HG03442 (cell line): ENCODE measurements around the gene EFNA1.
"Not testable (repeated sequence)": the region's sequence is repeated elsewhere in the genome, so short reads cannot be mapped to it uniquely, and the experiment has no call there.

Experiments
- ATAC-seq: cut with Tn5 transposase; IDR thresholded peaks from one replicate; pipeline ENCODE4 v1.9.1; 2021; ENCODE audit warnings: mild to moderate bottlenecking, moderate library complexity; ENCODE audit not compliant: unreplicated experiment

Gene EFNA1

DNA sequence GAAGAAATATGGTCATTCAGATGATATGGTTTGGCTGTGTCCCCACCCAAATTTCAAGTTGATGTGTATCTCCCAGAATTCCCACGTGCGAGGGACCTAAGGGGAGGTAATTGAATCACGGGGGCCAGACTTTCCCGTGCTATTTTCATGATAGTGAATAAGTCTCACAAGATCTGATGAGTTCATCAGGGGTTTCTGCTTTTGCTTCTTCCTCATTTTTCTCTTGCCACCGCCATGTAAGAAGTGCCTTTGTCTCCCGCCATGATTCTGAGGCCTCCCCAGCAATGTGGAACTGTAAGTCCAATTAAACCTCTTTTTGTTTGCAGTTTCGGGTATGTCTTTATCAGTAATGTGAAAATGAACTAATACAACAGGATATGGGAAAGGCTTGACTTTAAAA lies 14.1 kb downstream of the EFNA1 start:
- ATAC-seq = no peak

DNA sequence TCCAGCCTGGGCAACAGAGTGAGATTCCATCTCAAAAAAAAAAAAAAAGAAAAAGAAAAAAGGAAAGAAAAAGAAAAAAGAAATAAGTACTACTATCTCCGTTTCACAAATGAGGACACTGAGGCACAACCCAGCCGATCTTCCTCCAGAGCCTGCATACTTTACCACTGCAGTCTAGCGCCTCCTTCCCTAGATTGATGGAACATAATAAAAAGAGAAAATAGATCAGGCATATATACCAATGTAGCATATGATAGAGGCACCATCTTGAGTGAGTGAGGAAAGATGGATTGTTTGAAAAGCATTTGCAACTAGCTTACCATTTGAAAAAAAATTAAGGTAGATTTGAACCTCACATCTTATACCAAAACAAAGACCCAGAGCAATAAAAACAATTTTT lies 17.8 kb downstream of the EFNA1 start:
- ATAC-seq = no peak

DNA sequence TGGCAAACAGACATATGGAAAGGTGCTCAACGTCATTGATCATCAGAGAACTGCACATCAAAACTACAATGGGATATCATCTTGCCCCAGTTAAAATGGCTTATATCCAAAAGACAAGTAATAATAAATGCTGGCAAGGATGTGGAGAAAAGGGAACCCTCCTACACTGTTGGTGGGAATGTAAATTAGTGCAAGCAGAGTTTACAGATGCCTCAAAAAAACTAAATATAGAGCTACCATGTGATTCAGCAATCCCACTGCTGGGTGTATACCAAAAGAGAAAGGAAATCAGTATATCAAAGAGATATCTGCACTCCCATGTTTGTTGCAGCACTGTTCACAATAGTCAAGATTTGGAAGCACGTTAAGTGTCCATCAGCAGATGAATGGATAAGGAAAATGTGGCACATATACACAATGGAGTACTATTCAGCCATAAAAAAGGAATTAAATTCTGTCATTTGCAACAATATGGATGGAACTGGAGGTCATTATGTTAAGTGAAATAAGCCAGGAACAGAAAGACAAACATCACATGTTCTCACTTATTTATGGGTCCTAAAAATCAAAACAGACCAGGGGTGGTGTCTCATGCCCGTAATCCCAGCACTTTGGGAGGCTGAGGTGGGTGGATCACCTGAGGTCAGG lies 28.4 kb downstream of the EFNA1 start:
- ATAC-seq = not testable (repeated sequence)

DNA sequence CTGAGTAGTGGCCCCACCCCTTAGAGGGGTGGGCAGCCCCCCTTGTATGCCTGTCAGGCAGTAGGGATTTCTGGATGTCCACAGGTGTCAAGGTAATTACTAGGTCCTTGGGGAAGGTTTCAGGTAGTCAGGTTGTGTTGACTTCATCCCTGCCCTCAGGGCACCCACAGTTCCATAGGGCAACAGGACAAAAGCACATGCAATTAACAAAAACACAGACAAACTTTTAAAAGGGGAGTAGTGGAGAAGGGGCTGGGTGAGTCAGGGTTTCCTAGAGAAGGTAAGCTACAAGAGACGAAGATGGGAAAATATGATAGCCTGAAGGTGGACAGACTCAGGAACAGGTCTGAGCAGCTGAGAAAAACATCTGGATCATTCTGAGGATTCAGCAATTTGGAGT lies 31.3 kb downstream of the EFNA1 start:
- no peak for ATAC-seq

DNA sequence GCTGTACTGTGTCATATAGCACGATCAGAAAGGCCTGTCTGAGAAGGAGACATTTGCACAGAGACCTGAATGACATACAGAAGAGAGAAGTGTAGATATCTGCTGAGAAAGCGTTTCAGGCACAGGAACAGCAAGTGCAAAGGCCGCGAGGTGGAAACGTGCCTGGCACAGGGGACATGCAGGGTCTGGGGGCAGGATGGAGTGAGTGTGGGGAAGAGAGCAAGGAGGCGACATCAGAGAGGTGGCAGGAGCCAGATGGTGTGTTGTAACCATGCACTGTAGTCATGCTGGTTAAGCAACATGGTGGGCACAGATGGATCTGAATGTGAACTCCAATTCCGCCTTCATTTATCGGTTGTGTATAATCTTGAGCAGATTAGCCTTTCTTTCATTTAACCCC lies 32.5 kb downstream of the EFNA1 start:
- ATAC-seq = no peak

DNA sequence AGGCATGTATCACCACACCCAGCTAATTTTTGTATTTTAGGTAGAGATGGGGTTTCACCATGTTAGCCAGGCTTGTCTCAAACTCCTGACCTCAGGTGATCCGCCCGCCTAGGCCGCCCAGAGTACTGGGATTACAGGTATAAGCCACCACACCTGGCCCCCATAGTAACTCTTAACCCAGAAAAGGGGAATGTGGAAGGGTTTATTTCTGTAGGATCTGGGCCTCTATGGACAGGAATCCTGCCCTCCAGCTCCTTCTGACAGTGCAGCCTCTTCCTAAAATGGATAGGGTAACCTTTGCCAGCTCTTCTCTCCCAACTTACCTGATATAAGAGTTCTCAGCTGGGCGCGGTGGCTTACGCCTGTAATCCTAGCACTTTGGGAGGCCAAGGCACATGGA lies 35.0 kb downstream of the EFNA1 start:
- not testable (repeated sequence) for ATAC-seq

DNA sequence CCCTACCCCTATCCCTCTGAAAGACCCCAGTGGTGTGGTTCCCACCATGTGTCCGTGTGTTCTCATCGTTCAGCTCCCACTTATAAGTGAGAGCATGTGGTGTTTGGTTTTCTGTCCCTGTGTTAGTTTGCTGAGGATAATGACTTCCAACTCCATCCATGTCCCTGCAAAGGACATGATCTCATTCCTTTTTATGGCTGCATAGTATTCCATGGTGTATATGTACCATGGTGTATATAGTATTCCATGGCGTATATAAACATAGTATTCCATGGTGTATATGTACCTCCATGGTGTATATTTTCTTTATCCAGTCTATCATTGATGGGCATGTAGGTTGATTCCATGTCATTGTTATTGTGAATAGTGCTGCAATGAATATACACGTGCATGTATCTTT lies 36.1 kb downstream of the EFNA1 start:
- not testable (repeated sequence) for ATAC-seq

DNA sequence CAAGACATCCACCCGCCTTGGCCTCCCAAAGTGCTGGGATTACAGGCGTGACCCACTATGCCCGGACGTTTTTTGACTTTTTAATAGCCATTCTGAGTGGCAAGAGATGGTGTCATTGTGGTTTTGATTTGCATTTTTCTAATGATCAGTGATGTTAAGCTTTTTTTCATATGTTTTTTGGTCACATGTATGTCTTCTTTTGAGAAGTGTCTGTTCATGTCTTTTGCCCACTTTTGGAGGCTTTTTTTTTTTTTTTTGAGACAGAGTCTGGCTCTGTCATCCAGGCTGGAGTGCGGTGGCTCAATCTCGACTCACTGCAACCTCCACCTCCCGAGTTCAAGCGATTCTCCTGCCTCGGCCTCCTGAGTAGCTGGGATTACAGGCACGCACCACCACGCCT lies 36.9 kb downstream of the EFNA1 start:
- ATAC-seq = not testable (repeated sequence)

DNA sequence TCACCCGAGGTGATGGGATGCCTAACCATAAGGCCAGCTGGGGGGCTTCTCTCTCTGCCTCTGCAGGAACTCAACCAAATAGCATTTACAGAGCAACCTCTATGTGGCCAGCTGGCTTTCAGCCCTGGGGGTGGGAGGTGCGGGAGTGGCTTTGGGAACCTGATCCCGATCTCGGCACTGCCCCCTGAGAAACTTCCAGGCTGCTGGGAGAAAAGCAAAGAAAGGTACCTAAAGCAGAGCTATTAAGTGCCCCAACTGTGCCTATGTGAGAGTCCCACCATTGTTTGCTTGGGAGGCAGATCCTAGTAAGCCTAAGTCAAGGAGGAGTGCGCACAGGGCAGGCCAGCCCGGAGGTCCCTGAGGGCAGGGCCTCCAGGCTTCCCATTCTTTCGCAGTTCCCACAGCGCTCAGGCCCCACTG lies 38.4 kb downstream of the EFNA1 start:
- no peak for ATAC-seq

DNA sequence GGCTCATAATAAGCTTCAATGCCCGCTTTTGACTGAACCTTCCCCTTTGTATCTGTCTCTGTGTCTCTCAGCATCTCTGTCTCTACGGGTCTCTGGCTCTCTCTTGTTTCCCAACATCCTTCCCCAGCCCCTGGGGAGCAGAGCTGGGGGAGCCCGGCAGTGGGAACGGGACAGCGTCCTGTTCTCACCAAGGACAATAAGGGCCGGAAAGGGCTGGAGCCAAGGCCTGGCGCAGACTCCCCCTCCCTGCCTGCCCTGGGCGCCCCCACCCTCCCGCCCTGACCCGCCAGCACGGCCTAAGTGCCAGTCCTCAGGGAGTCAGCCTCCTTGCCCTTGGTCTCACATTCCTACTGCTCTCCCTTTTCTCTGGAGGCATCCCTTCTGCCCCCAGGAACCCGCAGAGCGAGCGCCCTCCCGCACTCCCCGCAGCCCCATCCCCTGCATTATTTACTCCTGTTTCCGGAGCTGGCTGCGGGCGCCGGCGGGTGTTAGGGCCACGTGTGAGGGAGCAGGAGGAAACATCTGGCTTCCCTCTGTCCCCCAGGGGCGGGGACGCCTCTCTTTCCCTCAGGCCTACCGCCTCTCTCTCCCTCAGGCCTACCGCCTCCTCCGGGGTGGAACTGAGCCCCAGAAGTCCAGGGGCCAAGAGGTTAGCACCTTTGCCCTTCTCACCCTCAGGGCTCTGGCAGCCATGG lies 38.9 kb downstream of the EFNA1 start:
- ATAC-seq = no peak

DNA sequence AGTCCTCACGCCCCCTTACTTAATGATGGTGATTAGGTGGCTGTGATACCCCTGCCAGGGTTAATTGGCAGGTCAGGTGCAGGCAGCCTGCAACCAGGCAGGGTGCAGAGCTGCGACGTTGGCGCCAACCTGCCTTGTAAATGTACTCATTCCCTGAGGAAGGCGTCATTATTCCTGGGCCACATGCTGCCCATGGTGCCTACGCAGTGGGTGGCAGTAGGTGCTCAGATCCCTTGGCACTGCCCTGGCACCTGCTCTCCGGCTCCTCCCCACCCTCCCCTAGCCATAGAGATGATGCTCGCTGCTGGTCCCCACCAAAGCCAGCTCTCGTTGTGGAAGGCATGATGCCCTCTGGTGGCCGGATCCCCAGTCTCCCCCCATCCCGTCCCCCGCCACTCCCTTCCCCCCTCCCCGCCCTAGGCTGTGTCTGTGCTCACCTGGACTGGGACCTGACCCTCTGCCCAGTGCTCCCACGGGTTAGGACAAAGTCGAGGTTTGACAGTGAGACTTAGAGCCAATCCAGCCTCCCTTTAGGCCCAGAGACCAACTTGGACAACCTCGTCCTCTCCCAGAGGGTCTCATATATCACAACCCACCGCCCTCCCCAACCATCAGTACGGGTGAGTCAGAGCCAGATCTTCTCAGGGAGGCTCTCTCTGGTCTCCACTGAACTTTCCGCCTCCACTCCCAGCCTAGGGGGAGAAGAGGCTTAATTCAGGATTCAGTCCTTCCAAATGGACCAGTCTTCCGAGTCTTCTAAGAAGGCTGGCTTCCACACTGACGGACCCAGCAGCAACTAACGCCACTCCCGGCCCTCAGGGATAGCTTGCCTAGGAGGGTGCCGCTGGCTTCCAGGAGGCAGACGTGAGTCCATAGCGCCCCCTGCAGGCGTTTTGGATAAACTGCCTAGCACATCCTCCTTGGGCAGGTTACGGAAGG lies 39.8 kb downstream of the EFNA1 start:
- no peak for ATAC-seq

DNA sequence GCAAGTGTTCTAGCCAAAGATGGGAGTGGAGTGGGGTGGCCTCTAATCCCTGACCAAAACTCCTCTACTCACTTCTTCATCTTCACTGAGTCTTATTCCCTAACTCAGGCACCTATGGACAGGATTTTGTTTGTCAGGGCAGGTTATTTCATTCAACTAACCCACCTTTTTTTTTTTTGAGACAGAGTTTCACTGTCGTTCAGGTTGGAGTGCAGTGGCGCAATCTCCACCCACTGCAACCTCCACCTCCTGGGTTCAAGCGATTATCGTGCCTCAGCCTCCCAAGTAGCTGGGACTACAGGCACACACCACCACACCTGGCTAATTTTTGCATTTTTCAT lies 40.4 kb downstream of the EFNA1 start:
- ATAC-seq = not testable (repeated sequence)

DNA sequence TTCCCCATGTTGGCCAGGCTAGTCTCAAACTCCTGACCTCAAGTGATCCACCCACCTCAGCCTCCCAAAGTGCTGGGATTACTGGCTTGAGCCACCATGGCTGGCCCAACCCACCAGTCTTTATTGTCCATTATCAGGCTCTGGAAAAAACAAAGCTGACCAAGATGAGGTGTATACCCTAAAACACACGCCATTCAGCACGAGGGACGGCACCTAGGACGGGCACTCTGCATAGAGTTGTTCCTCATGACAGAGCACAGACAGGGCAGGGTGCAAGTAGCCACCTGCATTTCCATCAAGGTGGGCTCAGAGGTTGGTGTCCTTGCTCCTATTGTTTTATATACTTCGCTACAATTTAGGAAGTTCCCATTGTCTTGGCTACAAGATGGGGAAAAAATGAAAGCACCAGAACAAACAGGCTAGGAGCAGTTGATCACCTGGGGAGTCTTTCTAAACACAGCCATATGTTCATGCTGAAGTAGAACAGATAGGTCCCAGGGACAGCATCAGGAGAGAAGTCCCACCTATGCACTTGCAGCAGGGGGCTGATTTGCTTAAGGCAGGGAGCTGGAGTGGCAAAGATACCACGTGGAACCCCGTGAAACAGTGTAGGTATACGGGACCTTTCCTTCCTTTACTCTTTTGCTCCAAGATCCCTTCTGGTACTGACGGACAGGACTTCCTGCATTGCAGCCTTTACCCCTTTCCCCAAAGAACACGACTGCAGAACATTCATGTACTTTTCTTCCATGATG lies 41.0 kb downstream of the EFNA1 start:
- no peak for ATAC-seq

DNA sequence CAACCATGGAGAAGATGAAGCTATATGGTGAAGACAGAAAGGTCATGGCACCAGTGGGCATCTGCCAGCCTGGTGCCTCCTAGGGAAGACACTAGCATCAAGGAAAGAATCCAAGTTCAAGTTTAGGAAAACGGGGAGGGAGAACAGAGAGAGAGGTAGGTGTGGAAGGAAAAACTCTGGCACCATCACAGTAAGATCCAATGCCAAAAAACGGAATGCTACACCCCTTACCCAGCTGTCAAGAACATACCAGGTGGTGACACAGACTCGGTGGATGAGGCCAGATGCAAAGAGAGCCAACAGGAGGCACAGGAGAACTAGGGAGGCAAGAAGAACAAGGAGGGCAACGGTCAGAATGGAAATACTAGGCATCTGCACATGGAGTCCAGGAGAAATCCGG lies 41.9 kb downstream of the EFNA1 start:
- no peak for ATAC-seq

DNA sequence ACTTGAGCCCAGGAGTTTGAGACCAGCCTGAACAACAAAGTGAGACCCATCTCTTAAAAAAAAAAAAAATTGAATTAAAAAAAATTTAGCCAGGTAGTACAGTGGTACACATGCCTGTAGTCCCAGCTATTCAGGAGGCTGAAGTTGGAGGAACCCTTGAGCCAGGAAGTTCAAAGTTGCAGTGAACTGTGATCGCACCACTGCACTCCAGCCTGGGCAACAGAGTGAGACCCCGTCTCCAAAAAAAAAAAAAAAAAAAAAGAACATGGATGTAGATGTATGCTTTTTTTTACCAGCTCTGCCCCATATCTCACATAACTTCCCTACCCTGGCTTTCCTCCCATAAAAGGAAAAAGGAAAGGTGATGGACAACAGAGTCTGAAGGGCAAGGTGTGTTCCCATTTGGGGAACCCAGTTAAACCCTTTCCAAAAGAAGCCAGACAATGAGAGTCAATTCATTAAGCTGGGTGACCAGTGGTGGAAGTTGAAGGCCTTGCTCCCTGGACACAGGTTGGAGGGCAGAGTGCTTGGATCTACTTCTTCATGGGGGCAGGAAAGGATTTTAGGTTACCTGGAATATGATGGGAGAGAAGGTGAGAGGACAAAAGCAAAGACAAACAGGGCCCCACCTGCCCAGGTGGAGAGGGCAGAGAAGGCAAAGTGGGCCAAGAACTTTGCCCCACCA lies 42.6 kb downstream of the EFNA1 start:
- no peak for ATAC-seq

DNA sequence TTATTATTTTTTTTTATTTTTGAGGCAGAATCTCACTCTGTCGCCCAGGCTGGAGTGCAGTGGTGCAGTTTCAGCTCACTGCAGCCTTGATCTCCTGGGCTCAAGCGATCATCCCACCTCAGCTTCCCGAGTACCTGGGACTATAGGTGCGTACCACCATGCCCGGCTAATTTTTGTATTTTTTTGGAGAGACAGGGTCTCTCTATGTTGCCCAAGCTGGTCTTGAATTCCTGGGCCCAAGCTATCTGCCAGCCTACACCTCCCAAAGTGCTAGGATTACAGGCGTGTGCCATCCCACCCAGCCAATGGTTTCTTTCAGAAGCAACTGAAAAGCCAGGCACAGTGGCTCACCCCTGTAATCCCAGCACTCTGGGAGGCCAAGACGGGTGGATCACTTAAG lies 43.1 kb downstream of the EFNA1 start:
- no peak for ATAC-seq

DNA sequence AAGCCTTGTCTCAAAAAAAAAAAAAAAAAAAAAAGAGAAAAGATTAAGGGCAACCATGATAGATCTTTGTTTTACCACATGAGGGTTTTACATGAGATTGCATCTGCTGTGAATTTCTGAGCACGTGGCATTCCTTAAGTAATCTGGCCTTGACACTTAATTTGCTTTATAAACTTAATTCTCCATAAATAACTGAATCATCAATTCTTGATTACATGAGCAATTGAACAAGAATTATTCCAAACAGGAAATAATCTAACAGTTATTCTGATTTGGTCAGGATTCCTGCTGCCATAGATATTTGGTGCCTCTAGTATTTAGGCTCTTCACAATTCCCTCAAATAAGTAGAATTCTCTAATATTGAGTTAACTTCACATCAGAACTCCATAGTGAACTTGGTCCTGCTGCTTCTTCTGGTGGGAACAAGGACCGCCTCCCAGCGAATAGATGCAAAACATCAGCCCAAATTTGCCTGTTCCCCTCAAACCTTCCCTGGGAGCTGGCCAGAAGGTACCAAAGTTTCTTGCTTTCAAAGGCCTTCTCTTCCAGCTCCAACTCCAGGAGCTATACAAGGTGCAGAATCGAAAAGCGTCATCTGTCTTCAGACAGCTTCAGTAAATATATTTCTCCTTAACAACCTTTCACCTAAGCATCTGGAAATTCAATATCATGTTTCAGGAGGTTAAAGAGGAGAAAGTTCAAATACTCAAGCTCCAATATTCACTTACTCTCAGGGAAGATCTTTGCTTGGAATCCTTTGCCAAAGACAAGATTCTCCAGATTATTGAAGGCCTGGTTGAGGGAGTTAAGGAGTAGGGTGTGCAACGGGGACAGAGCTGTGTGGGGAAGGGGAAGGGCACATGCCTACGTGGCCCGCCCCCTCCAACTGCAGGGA lies 44.4 kb downstream of the EFNA1 start:
- ATAC-seq = no peak

DNA sequence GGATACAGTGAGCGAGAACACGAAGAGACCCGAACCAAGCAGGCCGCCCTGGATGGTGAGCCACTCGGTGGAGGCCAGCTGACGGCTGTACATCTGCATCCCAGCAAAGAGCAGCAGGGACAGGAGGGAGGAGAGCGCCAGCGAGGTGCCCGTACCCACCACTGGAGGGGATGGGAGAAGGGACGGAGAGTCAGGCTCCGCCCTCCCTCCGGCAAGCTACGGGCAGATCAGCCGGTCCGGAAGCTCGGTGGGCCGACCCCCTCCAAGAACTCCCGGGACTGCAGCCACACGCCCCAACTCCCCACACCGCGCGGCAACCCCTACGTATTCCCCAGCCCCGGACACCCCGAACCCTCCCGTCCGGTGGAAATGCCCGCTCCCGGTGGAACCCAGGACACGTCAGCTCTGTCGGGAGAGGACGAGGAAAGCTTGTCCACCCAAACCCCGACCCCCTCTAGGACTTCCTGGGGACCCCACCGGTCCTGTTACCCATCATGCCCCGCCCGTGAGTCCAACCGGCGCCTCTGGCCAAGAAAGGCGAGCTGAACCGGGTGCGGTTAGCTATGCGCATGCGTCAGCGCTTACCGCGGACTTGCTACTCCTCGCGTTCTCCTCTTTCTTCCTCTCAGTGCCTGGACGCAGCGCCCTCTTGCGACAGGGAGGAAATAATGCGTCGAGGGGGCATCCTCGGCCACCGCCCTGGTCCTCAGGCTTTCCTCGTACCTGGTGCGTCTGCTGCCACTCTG lies 45.2 kb downstream of the EFNA1 start, which contains the start of gene KRTCAP2:
Gene KRTCAP2 (minus strand): TSS at position 573 of the 746 bp plus-strand sequence. CDS start 80 bp downstream, at position 493.
- peak; percentile 69 for ATAC-seq
